B cell (primary cell): ENCODE data around the gene AP1S2. TPM values are rescaled to one million over a fixed set of nuclear protein-coding genes. Genes with fewer than 3 reads are reported as not detected.

Source experiments
- ATAC-seq: fragments of 200-7000 bp; cut with Tn5 transposase; one replicate; pipeline ENCODE4 v1.10.0; 2021; ENCODE audit warnings: low read depth, mild to moderate bottlenecking, moderate number of reproducible peaks, moderate library complexity
- CTCF ChIA-PET: fragments of 350-600 bp; sonication (Branson Sonifier 250); formaldehyde crosslinking; loops from one replicate; lab custom pipeline; 2021; ENCODE audit warnings: antibody characterized with exemption, inconsistent platforms; lab: Charles Lee
- POLR2A ChIA-PET: fragments of 350-600 bp; sonication (Branson Sonifier 250); formaldehyde crosslinking; loops from one replicate; lab custom pipeline; 2021; ENCODE audit warnings: antibody characterized with exemption; lab: Charles Lee
- DNase-seq: peaks from one replicate; pipeline ENCODE4 v3.0.0; 2013
- H2AFZ ChIP-seq: 2 replicates; pipeline ENCODE4 v1.6.1; 2012; ENCODE audit warnings: mild to moderate bottlenecking, low read depth, low read length; ENCODE audit not compliant: insufficient read depth, poor library complexity, severe bottlenecking
- H3K27ac ChIP-seq, 2 donors: 1 replicate in 1 of 2; 2 replicates in 1 of 2; pipeline ENCODE4 v1.5.1; 2012 to 2013; ENCODE audit warnings: low read length in 2 of 2, mild to moderate bottlenecking in 2 of 2, moderate library complexity in 1 of 2
- H3K27me3 ChIP-seq, 4 experiments: fragments of 200-600 bp in 1 of 4; sonication (generic) in 1 of 4; replicated peaks in 1 of 4; 1 replicate in 2 of 4; 2 replicates in 2 of 4; pipeline versions ENCODE4 v1.6.1 to v1.7.0; 2013 to 2016; ENCODE audit warnings: low read length in 3 of 4, mild to moderate bottlenecking in 2 of 4, mixed read lengths in 1 of 4, moderate library complexity in 1 of 4; ENCODE audit not compliant: insufficient read depth in 4 of 4, control insufficient read depth in 3 of 4; ENCODE audit errors: control extremely low read depth in 1 of 4
- H3K36me3 ChIP-seq, 2 experiments: replicated peaks in 1 of 2; 1 replicate in 1 of 2; 2 replicates in 1 of 2; pipeline versions ENCODE4 v1.6.1 to v1.7.1; 2013; ENCODE audit warnings: low read length in 1 of 2; ENCODE audit not compliant: insufficient read depth in 2 of 2, control insufficient read depth in 1 of 2; ENCODE audit errors: control extremely low read depth in 1 of 2, extremely low read depth in 1 of 2
- H3K4me1 ChIP-seq, 2 donors: fragments of 200-600 bp in 1 of 2; sonication (generic) in 1 of 2; 1 replicate in 1 of 2; 2 replicates in 1 of 2; pipeline versions ENCODE4 v1.5.1 to v1.6.1; 2013 to 2017; ENCODE audit warnings: low read length in 2 of 2; ENCODE audit not compliant: control insufficient read depth in 2 of 2, insufficient read depth in 2 of 2
- H3K4me2 ChIP-seq: replicated peaks from 2 replicates; pipeline ENCODE3; 2012; ENCODE audit warnings: mild to moderate bottlenecking, low read depth, low read length; ENCODE audit not compliant: poor library complexity, severe bottlenecking
- H3K4me3 ChIP-seq, 5 experiments: fragments of 200-600 bp in 1 of 5; sonication (generic) in 1 of 5; 1 replicate in 3 of 5; 2 replicates in 2 of 5; pipeline versions ENCODE4 v1.5.1 to v1.7.0; 2011 to 2016; ENCODE audit warnings: low read length in 4 of 5, mild to moderate bottlenecking in 4 of 5, low read depth in 2 of 5, control low read depth in 1 of 5, moderate library complexity in 1 of 5; ENCODE audit not compliant: insufficient read depth in 1 of 5; ENCODE audit errors: control extremely low read depth in 1 of 5, extremely low read depth in 1 of 5
- H3K79me2 ChIP-seq: fragments of 200-600 bp; sonication (generic); one replicate; pipeline ENCODE4 v1.6.0; 2016; ENCODE audit warnings: low read length; ENCODE audit not compliant: control insufficient read depth, insufficient read depth
- H3K9ac ChIP-seq: fragments of 200-600 bp; sonication (generic); 2 replicates; pipeline ENCODE4 v1.6.1; 2017; ENCODE audit warnings: mild to moderate bottlenecking, low read length, moderate library complexity
- H3K9me3 ChIP-seq, 3 donors: one replicate each; pipeline versions ENCODE4 v1.6.1 to v1.7.1; 2013; ENCODE audit warnings: low read length in 2 of 3; ENCODE audit not compliant: control insufficient read depth in 2 of 3, insufficient read depth in 1 of 3; ENCODE audit errors: control extremely low read depth in 1 of 3
- H4K20me1 ChIP-seq: 2 replicates; pipeline ENCODE4 v1.6.0; 2012; ENCODE audit warnings: mild to moderate bottlenecking, low read length; ENCODE audit not compliant: insufficient read depth, control insufficient read depth, poor library complexity, severe bottlenecking
- H3K27ac Mint-ChIP-seq: one replicate; pipeline ENCODE4 v1.8.0; 2021; ENCODE audit warnings: mixed read lengths
- H3K27me3 Mint-ChIP-seq: one replicate; pipeline ENCODE4 v1.8.0; 2021; ENCODE audit warnings: mixed read lengths
- H3K4me1 Mint-ChIP-seq: one replicate; pipeline ENCODE4 v1.8.0; 2021; ENCODE audit warnings: mixed read lengths
- H3K4me3 Mint-ChIP-seq: one replicate; pipeline ENCODE4 v1.8.0; 2021; ENCODE audit warnings: mixed read lengths
- H3K9me3 Mint-ChIP-seq: one replicate; pipeline ENCODE4 v1.8.0; 2022; ENCODE audit warnings: mixed read lengths; ENCODE audit not compliant: insufficient read depth
- CTCF ChIP-seq: fragments of 200-600 bp; IDR thresholded peaks from one replicate; pipeline ENCODE4 v1.8.0; 2022; ENCODE audit warnings: antibody characterized with exemption, mild to moderate bottlenecking
- EZH2 ChIP-seq: IDR thresholded peaks from 2 replicates; pipeline ENCODE4 v1.6.1; 2012; ENCODE audit warnings: borderline replicate concordance, low read depth, mild to moderate bottlenecking, moderate library complexity, low read length; ENCODE audit not compliant: insufficient read depth, poor library complexity, severe bottlenecking
- WGBS: methylation state at CpG from one replicate; pipeline ENCODE4 v1.1.5; 2013; ENCODE audit warnings: missing lambda C conversion rate; ENCODE audit not compliant: insufficient coverage; 5-methylcytosine and 5-hydroxymethylcytosine counted together
- intact Hi-C: fragments of 100-400 bp; cut with micrococcal nuclease; formaldehyde crosslinking; loops from one replicate; pipeline ENCODE4 v1.10.0; 2022
- polyA plus RNA-seq: library from polyadenylated mRNA; depleted of rRNA; stranded (reverse); fragments of >200 nt; gene quantifications from 2 replicates; pipeline ENCODE4 v1.2.3, GENCODE V29; 2012
- total RNA-seq, 2 donors: library from RNA; stranded (reverse); fragments of 120-200 nt in 1 of 2; gene quantifications; 1 replicate in 1 of 2; 2 replicates in 1 of 2; pipeline versions ENCODE4 v1.2.3 to v1.2.4, GENCODE V29; 2013 to 2022

The AP1S2 gene
- total and polyA plus RNA-seq, 2 donors (not counting 1 experiment from before 2014, with no cell fraction given): 23.9 to 37.8 TPM

GRCh38 chrX:15816886-15817285, 37.7 kb downstream of the AP1S2 start:
- H3K9me3 ChIP-seq: no peaks in the 10 kb centered on the region
- Mint-ChIP-seq H3K27ac (no peak overlapping the region), H3K4me1 (no peaks in the 10 kb centered on the region), H3K9me3 (no peaks in the 10 kb centered on the region), H3K27me3 (no peaks in the 10 kb centered on the region), H3K4me3 (no peak overlapping the region)
- H3K9ac ChIP-seq: no peak overlapping the region
- H3K4me2 ChIP-seq: no peak overlapping the region
- H3K36me3 ChIP-seq: peaks cover 1 to 70% of the 10 kb centered on the region in 2 experiments
- ATAC-seq: no peak
- no peak overlapping the region for H2AFZ ChIP-seq
- no peaks in the 10 kb centered on the region for H3K79me2 ChIP-seq
- TF ChIP-seq EZH2 (no peak), CTCF (no peak)
- WGBS: no CpG with 5 or more reads among the region's 4 CpGs
- no peak overlapping the region for H3K27ac ChIP-seq
- CTCF ChIA-PET: interaction anchor here (1.2 kb wide), 1 partner anchor 155 kb away, joined by 7 read pairs; no protein-coding TSS in a partner anchor
- H3K4me3 ChIP-seq: no peak overlapping the region
- POLR2A ChIA-PET: no interaction called here
- H3K4me1 ChIP-seq: no peaks in the 10 kb centered on the region
- no peaks in the 10 kb centered on the region for H3K27me3 ChIP-seq
- no peak for DNase-seq
- intact Hi-C loops: no loop called here
- H4K20me1 ChIP-seq: peaks cover 6% of the 10 kb centered on the region

GRCh38 chrX:15816438-15816809, 38.2 kb downstream of the AP1S2 start:
- Histone ChIP-seq H3K4me1 (no peaks in the 10 kb centered on the region), H3K27me3 (no peaks in the 10 kb centered on the region), H3K4me3 (no peak overlapping the region), H3K9ac (no peak overlapping the region), H3K79me2 (no peaks in the 10 kb centered on the region), H3K36me3 (peaks cover 1 to 70% of the 10 kb centered on the region in 2 experiments), H4K20me1 (peaks cover 6% of the 10 kb centered on the region), H3K27ac (no peak overlapping the region), H3K4me2 (no peak overlapping the region), H3K9me3 (no peaks in the 10 kb centered on the region), H2AFZ (no peak overlapping the region)
- CTCF ChIA-PET: interaction anchor here (0.7 to 1.2 kb wide), 5 partner anchors 11 to 629 kb away, joined by 3 to 7 read pairs (median 4); no protein-coding TSS in a partner anchor
- Mint-ChIP-seq H3K4me3 (no peak overlapping the region), H3K27ac (no peak overlapping the region), H3K9me3 (no peaks in the 10 kb centered on the region), H3K27me3 (no peaks in the 10 kb centered on the region), H3K4me1 (no peaks in the 10 kb centered on the region)
- no CpG with 5 or more reads among the region's 1 CpG for WGBS
- intact Hi-C loops: no loop called here
- POLR2A ChIA-PET: no interaction called here
- DNase-seq: no peak
- TF ChIP-seq EZH2: no peak
- no peak for ATAC-seq
